HepG2 (cell line): ENCODE results near the gene RNF5. TPM values are rescaled to one million over a fixed set of nuclear protein-coding genes. Genes with fewer than 3 reads are reported as not detected.

Experiments
- CENPT ChIP-seq: sonication (generic); formaldehyde crosslinking; IDR thresholded peaks from 2 replicates; pipeline ENCODE4 v1.8.0; 2022; ENCODE audit warnings: low read depth, mild to moderate bottlenecking, moderate library complexity, missing genetic modification reagents
- HDAC1 ChIP-seq: sonication (generic); formaldehyde crosslinking; IDR thresholded peaks from 2 replicates; pipeline ENCODE4 v1.5.1; 2020; ENCODE audit warnings: mild to moderate bottlenecking, missing genetic modification reagents
- HMGXB3 ChIP-seq: sonication (generic); formaldehyde crosslinking; IDR thresholded peaks from 2 replicates; pipeline ENCODE4 v1.4.0; 2020; ENCODE audit warnings: missing genetic modification reagents, borderline replicate concordance
- NONO ChIP-seq, 2 experiments: fragments of 450-650 bp in 1 of 2; sonication (generic) in 1 of 2; formaldehyde crosslinking in 1 of 2; IDR thresholded peaks in 1 of 2; conservative IDR thresholded peaks in 1 of 2; 2 replicates each; pipeline versions ENCODE4 v1.6.1 to v1.8.0; 2017 to 2022; ENCODE audit warnings: mild to moderate bottlenecking in 1 of 2, missing genetic modification reagents in 1 of 2, moderate library complexity in 1 of 2
- RBAK ChIP-seq: sonication (generic); formaldehyde crosslinking; IDR thresholded peaks from 2 replicates; pipeline ENCODE4 v1.5.1; 2020; ENCODE audit warnings: mild to moderate bottlenecking, missing genetic modification reagents
- RORA ChIP-seq: sonication (generic); formaldehyde crosslinking; IDR thresholded peaks from 2 replicates; pipeline ENCODE4 v1.5.0; 2020; ENCODE audit warnings: mild to moderate bottlenecking, missing genetic modification reagents, moderate library complexity
- TAF15 ChIP-seq: fragments of 200-400 bp; formaldehyde crosslinking; IDR thresholded peaks from one replicate; pipeline ENCODE4 v1.6.1; 2018; ENCODE audit warnings: mild to moderate bottlenecking, low read depth, low read length; ENCODE audit not compliant: poor library complexity, severe bottlenecking
- ZBTB37 ChIP-seq: sonication (generic); formaldehyde crosslinking; IDR thresholded peaks from 2 replicates; pipeline ENCODE4 v1.4.0; 2020; ENCODE audit warnings: mild to moderate bottlenecking, missing genetic modification reagents
- ZFP41 ChIP-seq: sonication (generic); formaldehyde crosslinking; IDR thresholded peaks from 2 replicates; pipeline ENCODE4 v1.4.0; 2020; ENCODE audit warnings: mild to moderate bottlenecking, missing genetic modification reagents, borderline replicate concordance
- ZNF276 ChIP-seq: sonication (generic); formaldehyde crosslinking; IDR thresholded peaks from 2 replicates; pipeline ENCODE4 v1.4.0; 2020; ENCODE audit warnings: mild to moderate bottlenecking, low read depth, missing genetic modification reagents
- ZNF609 ChIP-seq: sonication (generic); formaldehyde crosslinking; IDR thresholded peaks from 2 replicates; pipeline ENCODE4 v1.4.0; 2020; ENCODE audit warnings: mild to moderate bottlenecking, missing genetic modification reagents, borderline replicate concordance
- ZNF749 ChIP-seq: sonication (generic); formaldehyde crosslinking; IDR thresholded peaks from 2 replicates; pipeline ENCODE4 v1.8.0; 2022; ENCODE audit warnings: mild to moderate bottlenecking, missing genetic modification reagents, moderate library complexity, borderline replicate concordance
- ZNF761 ChIP-seq: sonication (generic); formaldehyde crosslinking; conservative IDR thresholded peaks from 2 replicates; pipeline ENCODE4 v1.4.0; 2020; ENCODE audit warnings: mild to moderate bottlenecking, missing genetic modification reagents
- polyA plus RNA-seq, 8 experiments: library from polyadenylated mRNA; depleted of rRNA in 3 of 8; stranded (reverse) in 7 of 8; unstranded in 1 of 8; fragments of >200 nt; fragmentation: Illumina TruSeq in 4 of 8; extraction: Trizol in 4 of 8; gene quantifications; 2 replicates each; pipeline versions ENCODE4 v1.2.1 to v1.2.3, GENCODE V29; 2011 to 2016; ENCODE audit warnings: low read depth in 4 of 8, missing spikeins in 1 of 8, mixed read lengths in 1 of 8; ENCODE audit not compliant: insufficient read depth in 1 of 8
- total RNA-seq, 5 experiments: library from RNA; depleted of rRNA; stranded (reverse); fragments of >200 nt; fragmentation: Illumina TruSeq; extraction: Trizol; gene quantifications; 2 replicates each; pipeline ENCODE4 v1.2.3, GENCODE V29; 2016; ENCODE audit warnings: low read depth in 1 of 5

The RNF5 gene
- total and polyA plus RNA-seq, 2 of the 13 experiments (the other 11 are each of a cell fraction or from before 2014, with no cell fraction given) = 98.0 to 131 TPM

GRCh38 chr6:32175711-32176475 is 2.3 kb upstream of the RNF5 start, which contains the start of gene AGPAT1 (continued):
- TF ChIP-seq ZNF609 (CRISPR knock-in tag) = peak; percentile 57; the same call in 1 of the 2 replicates
- no peak; the same call in 1 of the 2 replicates for TF ChIP-seq HDAC1
- no peak; the same call in 1 of the 2 replicates for TF ChIP-seq RBAK
- TF ChIP-seq ZFP41 (CRISPR knock-in tag) = no peak
- no peak for TF ChIP-seq NONO (IDR thresholded peaks at IDR 0.05)
- TF ChIP-seq NONO (CRISPR knock-in tag; conservative IDR thresholded peaks at IDR 0.05) = 0 out of 2 replicates have a peak, but pooled peaks have one; percentile 40
- TF ChIP-seq ZNF749 (CRISPR knock-in tag) = no peak
- TF ChIP-seq CENPT (CRISPR knock-in tag) = no peak
- TF ChIP-seq HMGXB3 = peak; percentile 30; the same call in 1 of the 2 replicates
- TF ChIP-seq RORA (CRISPR knock-in tag) = no peak
- TF ChIP-seq ZBTB37 (CRISPR knock-in tag) = 0 out of 2 replicates have a peak, but pooled peaks have one; percentile 65
- no peak; the same call in 1 of the 2 replicates for TF ChIP-seq ZNF761 (CRISPR knock-in tag)
- peak; percentile 92 for TF ChIP-seq TAF15
- TF ChIP-seq ZNF276 (CRISPR knock-in tag) = no peak; the same call in 1 of the 2 replicates
